K562 (cell line): ENCODE results near the gene WEE1. TPM values are rescaled to one million over a fixed set of nuclear protein-coding genes. Genes with fewer than 3 reads are reported as not detected.

Experiments
- ARID1B ChIP-seq: fragments of 450-650 bp; IDR thresholded peaks from 2 replicates; pipeline ENCODE4 v1.6.1; 2016; ENCODE audit warnings: antibody characterized with exemption, mild to moderate bottlenecking, inconsistent platforms
- ASH1L ChIP-seq: fragments of 450-650 bp; IDR thresholded peaks from 2 replicates; pipeline ENCODE4 v1.6.1; 2018; ENCODE audit warnings: borderline replicate concordance, mild to moderate bottlenecking, low read depth; ENCODE audit not compliant: partially characterized antibody
- ATF2 ChIP-seq: sonication (generic); formaldehyde crosslinking; IDR thresholded peaks from 2 replicates; pipeline ENCODE4 v1.8.1; 2022; ENCODE audit warnings: missing genetic modification reagents
- ATF3 ChIP-seq, 2 experiments: fragments of 450-650 bp in 1 of 2; sonication (generic) in 1 of 2; formaldehyde crosslinking in 1 of 2; IDR thresholded peaks in 1 of 2; conservative IDR thresholded peaks in 1 of 2; 2 replicates each; pipeline versions ENCODE4 v1.6.1 to v1.8.1; 2016 to 2023; ENCODE audit warnings: mild to moderate bottlenecking in 2 of 2, moderate library complexity in 2 of 2, inconsistent platforms in 1 of 2, missing genetic modification reagents in 1 of 2
- ATF7 ChIP-seq: fragments of 450-650 bp; IDR thresholded peaks from 2 replicates; pipeline ENCODE4 v1.7.1; 2014; ENCODE audit warnings: mild to moderate bottlenecking, moderate library complexity
- BRCA1 ChIP-seq, 2 experiments: fragments of 450-650 bp in 1 of 2; sonication (generic) in 1 of 2; formaldehyde crosslinking in 1 of 2; IDR thresholded peaks; 2 replicates each; pipeline versions ENCODE4 v1.5.0 to v1.6.1; 2017 to 2020; ENCODE audit warnings: mild to moderate bottlenecking in 1 of 2, missing genetic modification reagents in 1 of 2
- CREM ChIP-seq: IDR thresholded peaks from 2 replicates; pipeline ENCODE4 v1.6.1; 2014; ENCODE audit warnings: antibody characterized with exemption, low read depth
- DIDO1 ChIP-seq: fragments of 450-650 bp; IDR thresholded peaks from 2 replicates; pipeline ENCODE4 v1.6.1; 2016; ENCODE audit warnings: low read depth, missing biosample characterization, missing genetic modification characterization
- HINFP ChIP-seq: fragments of 450-650 bp; conservative IDR thresholded peaks from 2 replicates; pipeline ENCODE4 v1.6.1; 2016; ENCODE audit warnings: missing genetic modification characterization, low read depth, mild to moderate bottlenecking, control low read depth, missing compliant biosample characterization
- JUN ChIP-seq, 2 experiments: sonication (generic) in 1 of 2; formaldehyde crosslinking in 1 of 2; IDR thresholded peaks; 2 replicates each; pipeline versions ENCODE4 v1.6.1 to v1.8.0; 2012 to 2022; ENCODE audit warnings: borderline replicate concordance in 2 of 2, mild to moderate bottlenecking in 2 of 2, improper control_type of control experiment in 1 of 2, low read depth in 1 of 2, low read length in 1 of 2, missing genetic modification reagents in 1 of 2
- KLF6 ChIP-seq: fragments of 250-450 bp; sonication (Bioruptor Pico); IDR thresholded peaks from 2 replicates; pipeline ENCODE4 v1.4.0; 2020; ENCODE audit warnings: mild to moderate bottlenecking, moderate library complexity, borderline replicate concordance
- L3MBTL2 ChIP-seq: fragments of 450-650 bp; IDR thresholded peaks from 2 replicates; pipeline ENCODE4 v1.6.1; 2016; ENCODE audit warnings: mild to moderate bottlenecking, moderate library complexity
- RBM17 ChIP-seq: fragments of 200-400 bp; formaldehyde crosslinking; IDR thresholded peaks from 2 replicates; pipeline ENCODE4 v1.6.1; 2017; ENCODE audit warnings: low read depth, mild to moderate bottlenecking, low read length, borderline replicate concordance
- SFPQ ChIP-seq: fragments of 200-400 bp; formaldehyde crosslinking; IDR thresholded peaks from 2 replicates; pipeline ENCODE4 v1.6.1; 2017; ENCODE audit warnings: mild to moderate bottlenecking, low read depth, low read length, moderate library complexity
- SP1 ChIP-seq: sonication (generic); formaldehyde crosslinking; IDR thresholded peaks from 2 replicates; pipeline ENCODE4 v1.8.1; 2022; ENCODE audit warnings: mild to moderate bottlenecking, missing genetic modification reagents
- TAF9B ChIP-seq: fragments of 450-650 bp; IDR thresholded peaks from 2 replicates; pipeline ENCODE4 v1.6.1; 2018; ENCODE audit warnings: mild to moderate bottlenecking; ENCODE audit not compliant: partially characterized antibody
- YBX1 ChIP-seq: fragments of 450-650 bp; IDR thresholded peaks from 2 replicates; pipeline ENCODE4 v1.7.1; 2016; ENCODE audit warnings: mild to moderate bottlenecking
- ZBTB12 ChIP-seq: fragments of 250-450 bp; sonication (Bioruptor Pico); IDR thresholded peaks from 2 replicates; pipeline ENCODE4 v1.4.0; 2020
- ZKSCAN8 ChIP-seq: fragments of 200-800 bp; sonication (Bioruptor generic); IDR thresholded peaks from 2 replicates; pipeline ENCODE4 v1.6.1; 2016; ENCODE audit warnings: missing genetic modification characterization, missing compliant biosample characterization
- ZNF165 ChIP-seq: fragments of 250-450 bp; sonication (Bioruptor Pico); IDR thresholded peaks from 2 replicates; pipeline ENCODE4 v1.4.0; 2020; ENCODE audit warnings: borderline replicate concordance
- polyA plus RNA-seq, 8 experiments: library from polyadenylated mRNA; depleted of rRNA in 4 of 8; stranded (reverse) in 5 of 8; unstranded in 3 of 8; fragments of >200 nt; fragmentation: Nextera tagmentation in 2 of 8; fragmentation: Illumina TruSeq in 1 of 8; extraction: Ambion mirVana in 2 of 8; extraction: Trizol in 1 of 8; gene quantifications; 2 replicates each; pipeline versions ENCODE4 v1.2.1 to v1.2.3, GENCODE V29; 2011 to 2014; ENCODE audit warnings: inconsistent platforms in 1 of 8, missing spikeins in 1 of 8
- total RNA-seq, 7 experiments: library from RNA; depleted of rRNA in 6 of 7; stranded (reverse); fragments of >200 nt in 6 of 7; fragmentation: Illumina TruSeq in 2 of 7; extraction: Trizol in 2 of 7; gene quantifications; 2 replicates each; pipeline versions ENCODE4 v1.2.1 to v1.2.3, GENCODE V29; 2011 to 2021; ENCODE audit warnings: low replicate concordance in 1 of 7

The WEE1 gene
- total and polyA plus RNA-seq, 9 of the 15 experiments (the other 6 are each of a cell fraction or from before 2014, with no cell fraction given): 21.9 to 99.0 (median 67.4) TPM

GRCh38 chr11:9617940-9618339, 44.5 kb downstream of the WEE1 start (continued):
- TF ChIP-seq CREM: no peak
- no peak for TF ChIP-seq TAF9B
- TF ChIP-seq DIDO1 (tag): no peak
- no peak for TF ChIP-seq BRCA1 (IDR thresholded peaks at IDR 0.05)
- no peak for TF ChIP-seq BRCA1 (CRISPR knock-in tag; IDR thresholded peaks at IDR 0.05)
- TF ChIP-seq ARID1B: 0 out of 2 replicates have a peak, but pooled peaks have one; percentile 16
- no peak for TF ChIP-seq ZBTB12
- TF ChIP-seq SP1: peak; percentile 46; the same call in 1 of the 2 replicates
- TF ChIP-seq ATF7: peak; percentile 89
- TF ChIP-seq L3MBTL2: no peak
- TF ChIP-seq SFPQ: no peak
- no peak for TF ChIP-seq ATF2 (CRISPR knock-in tag)
- TF ChIP-seq KLF6 (CRISPR knock-in tag): no peak
- TF ChIP-seq ATF3 (IDR thresholded peaks at IDR 0.05): peak; percentile 88
- no peak for TF ChIP-seq ATF3 (CRISPR knock-in tag; conservative IDR thresholded peaks at IDR 0.05)
- TF ChIP-seq ZKSCAN8 (CRISPR knock-in tag): no peak
- no peak for TF ChIP-seq HINFP (tag)
- no peak for TF ChIP-seq ZNF165 (CRISPR knock-in tag)
- TF ChIP-seq JUN (IDR thresholded peaks at IDR 0.05; ENCODE audit: borderline replicate concordance, low read depth, low read length): 0 out of 2 replicates have a peak, but pooled peaks have one; percentile 24
- TF ChIP-seq JUN (CRISPR knock-in tag; IDR thresholded peaks at IDR 0.05; ENCODE audit: borderline replicate concordance): no peak
- TF ChIP-seq RBM17: no peak
- no peak for TF ChIP-seq ASH1L
- TF ChIP-seq YBX1: no peak
